Neural cell (in vitro differentiated cells): ENCODE data around the gene ADGRD1. TPM values are rescaled to one million over a fixed set of nuclear protein-coding genes. Genes with fewer than 3 reads are reported as not detected.
A peak's percentile ranks its signal among the peaks of the same experiment; 100 is the strongest.

Source experiments
- H2AFZ ChIP-seq: fragments of 200-600, 300-800 bp; sonication (generic), shearing (Covaris generic); 2 replicates; pipeline ENCODE4 v1.6.0; 2014; ENCODE audit warnings: low read depth, mild to moderate bottlenecking, antibody characterized with exemption, low read length, moderate library complexity
- H3F3A ChIP-seq: fragments of 200-600 bp; shearing (Covaris generic); 2 replicates; pipeline ENCODE4 v1.6.1; 2016; ENCODE audit warnings: mild to moderate bottlenecking, moderate library complexity, mixed read lengths, antibody characterized with exemption, low read length; ENCODE audit not compliant: insufficient read depth, poor library complexity, severe bottlenecking
- H3K27ac ChIP-seq: fragments of 200-600, 300-800 bp; sonication (generic), shearing (Covaris generic); 2 replicates; pipeline ENCODE4 v1.5.1; 2014; ENCODE audit warnings: mild to moderate bottlenecking, low read length, moderate library complexity
- H3K27me3 ChIP-seq: fragments of 300-800, 200-600 bp; sonication (generic), shearing (Covaris generic); 2 replicates; pipeline ENCODE4 v1.6.0; 2014; ENCODE audit warnings: mild to moderate bottlenecking, low read depth, low read length, moderate library complexity; ENCODE audit not compliant: insufficient read depth
- H3K36me3 ChIP-seq: fragments of 300-800, 200-600 bp; sonication (generic), shearing (Covaris generic); 2 replicates; pipeline ENCODE4 v1.5.1; 2014; ENCODE audit warnings: mild to moderate bottlenecking, antibody characterized with exemption, low read length, moderate library complexity; ENCODE audit not compliant: insufficient read depth
- H3K4me2 ChIP-seq: fragments of 300-800, 200-600 bp; sonication (generic), shearing (Covaris generic); 2 replicates; pipeline ENCODE4 v1.6.0; 2014; ENCODE audit warnings: mild to moderate bottlenecking, low read length
- H3K4me3 ChIP-seq: fragments of 300-800, 200-600 bp; sonication (generic), shearing (Covaris generic); 2 replicates; pipeline ENCODE4 v1.5.1; 2014; ENCODE audit warnings: mild to moderate bottlenecking, low read length, moderate library complexity
- H3K79me2 ChIP-seq: fragments of 200-600 bp; shearing (Covaris generic); replicated peaks from 2 replicates; pipeline ENCODE4 v1.6.0; 2014; ENCODE audit warnings: mild to moderate bottlenecking, low read length, moderate library complexity; ENCODE audit not compliant: insufficient read depth
- H3K9ac ChIP-seq: fragments of 300-800, 200-600 bp; sonication (generic), shearing (Covaris generic); 2 replicates; pipeline ENCODE4 v1.6.1; 2016; ENCODE audit warnings: mild to moderate bottlenecking, low read length, mixed read lengths
- H3K9me2 ChIP-seq: fragments of 200-600 bp; shearing (Covaris generic); 2 replicates; pipeline ENCODE4 v1.6.1; 2016; ENCODE audit warnings: mild to moderate bottlenecking, low read length, mixed read lengths; ENCODE audit not compliant: insufficient read depth
- H3K9me3 ChIP-seq: fragments of 200-600, 300-800 bp; sonication (generic), shearing (Covaris generic); 2 replicates; pipeline ENCODE4 v1.6.1; 2016; ENCODE audit warnings: mild to moderate bottlenecking, mixed run types, low read length, moderate library complexity, mixed read lengths
- H4K20me1 ChIP-seq: fragments of 200-600 bp; shearing (Covaris generic); 2 replicates; pipeline ENCODE4 v1.6.1; 2016; ENCODE audit warnings: mild to moderate bottlenecking, mixed run types; ENCODE audit not compliant: insufficient read depth
- EP300 ChIP-seq: fragments of 450-650 bp; conservative IDR thresholded peaks from 2 replicates; pipeline ENCODE4 v1.6.1; 2014; ENCODE audit warnings: antibody characterized with exemption, mild to moderate bottlenecking, moderate library complexity; ENCODE audit not compliant: poor library complexity, severe bottlenecking
- EZH2 ChIP-seq: fragments of 200-600, 300-800 bp; shearing (Covaris generic), sonication (generic); IDR thresholded peaks from 2 replicates; pipeline ENCODE4 v1.6.1; 2014; ENCODE audit warnings: antibody characterized with exemption, low read length, borderline replicate concordance, mild to moderate bottlenecking; ENCODE audit not compliant: insufficient read depth, poor library complexity, severe bottlenecking
- RAD21 ChIP-seq: fragments of 450-650 bp; conservative IDR thresholded peaks from 2 replicates; pipeline ENCODE4 v1.6.1; 2014; ENCODE audit warnings: antibody characterized with exemption, mild to moderate bottlenecking, moderate library complexity
- REST ChIP-seq: IDR thresholded peaks from 2 replicates; pipeline ENCODE4 v1.6.1; 2012; ENCODE audit warnings: borderline replicate concordance
- SMC3 ChIP-seq: fragments of 450-650 bp; conservative IDR thresholded peaks from 2 replicates; pipeline ENCODE4 v1.6.1; 2014; ENCODE audit warnings: antibody characterized with exemption, mild to moderate bottlenecking, moderate library complexity; ENCODE audit not compliant: poor library complexity
- TAF1 ChIP-seq: IDR thresholded peaks from 2 replicates; pipeline ENCODE4 v1.6.1; 2012; ENCODE audit warnings: low read depth
- polyA plus RNA-seq: library from polyadenylated mRNA; depleted of rRNA; stranded (reverse); fragments of >200 nt; gene quantifications from 2 replicates; pipeline ENCODE4 v1.2.3, GENCODE V29; 2014
- TF ChIP-seq, protein P1 (sequence below): fragments of 450-650 bp; IDR thresholded peaks from 2 replicates; pipeline ENCODE4 v1.5.1; 2014; ENCODE audit warnings: antibody characterized with exemption, mild to moderate bottlenecking, moderate library complexity; ENCODE audit not compliant: poor library complexity, severe bottlenecking

ADGRD1 gene
- polyA plus RNA-seq, 1 donor from 2014 or later: 1.7 TPM

GRCh38 chr12:131001493-131001892 lies 47.8 kb downstream of the ADGRD1 start:
- Histone ChIP-seq H3K4me3 (no peak overlapping the region), H3K27me3 (no peaks in the 10 kb centered on the region), H3K9me3 (no peaks in the 10 kb centered on the region), H4K20me1 (no peaks in the 10 kb centered on the region), H2AFZ (no peak overlapping the region), H3K36me3 (no peaks in the 10 kb centered on the region), H3K27ac (no peak overlapping the region), H3F3A (no peaks in the 10 kb centered on the region), H3K79me2 (no peaks in the 10 kb centered on the region), H3K9me2 (no peaks in the 10 kb centered on the region), H3K9ac (no peak overlapping the region), H3K4me2 (no peak overlapping the region)
- no peak for TF ChIP-seq TAF1
- TF ChIP-seq, protein P1, sequence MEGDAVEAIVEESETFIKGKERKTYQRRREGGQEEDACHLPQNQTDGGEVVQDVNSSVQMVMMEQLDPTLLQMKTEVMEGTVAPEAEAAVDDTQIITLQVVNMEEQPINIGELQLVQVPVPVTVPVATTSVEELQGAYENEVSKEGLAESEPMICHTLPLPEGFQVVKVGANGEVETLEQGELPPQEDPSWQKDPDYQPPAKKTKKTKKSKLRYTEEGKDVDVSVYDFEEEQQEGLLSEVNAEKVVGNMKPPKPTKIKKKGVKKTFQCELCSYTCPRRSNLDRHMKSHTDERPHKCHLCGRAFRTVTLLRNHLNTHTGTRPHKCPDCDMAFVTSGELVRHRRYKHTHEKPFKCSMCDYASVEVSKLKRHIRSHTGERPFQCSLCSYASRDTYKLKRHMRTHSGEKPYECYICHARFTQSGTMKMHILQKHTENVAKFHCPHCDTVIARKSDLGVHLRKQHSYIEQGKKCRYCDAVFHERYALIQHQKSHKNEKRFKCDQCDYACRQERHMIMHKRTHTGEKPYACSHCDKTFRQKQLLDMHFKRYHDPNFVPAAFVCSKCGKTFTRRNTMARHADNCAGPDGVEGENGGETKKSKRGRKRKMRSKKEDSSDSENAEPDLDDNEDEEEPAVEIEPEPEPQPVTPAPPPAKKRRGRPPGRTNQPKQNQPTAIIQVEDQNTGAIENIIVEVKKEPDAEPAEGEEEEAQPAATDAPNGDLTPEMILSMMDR: no peak

DNA sequence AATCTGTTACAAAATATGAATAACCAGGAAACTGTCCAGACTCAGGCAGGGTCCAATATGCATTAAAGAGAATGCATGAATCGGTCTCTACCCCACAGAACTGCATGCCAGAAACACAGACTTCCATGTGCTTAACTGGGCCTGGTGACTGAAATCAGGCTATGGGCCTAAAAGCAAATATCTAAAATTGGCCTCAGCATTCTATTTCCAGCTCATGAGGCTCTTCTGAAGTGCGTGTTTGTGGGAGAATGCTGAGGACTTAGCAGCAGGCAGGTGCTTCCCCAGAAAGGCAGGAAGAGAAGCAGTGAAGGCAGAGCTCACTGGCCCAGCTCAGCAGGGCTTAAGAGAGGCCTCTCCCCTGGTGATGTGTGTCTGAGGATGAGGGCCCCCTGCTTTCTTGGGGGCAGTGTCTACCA lies 48.5 kb downstream of the ADGRD1 start:
- Histone ChIP-seq H4K20me1 (no peaks in the 10 kb centered on the region), H3K9me3 (no peaks in the 10 kb centered on the region), H3F3A (no peaks in the 10 kb centered on the region), H3K36me3 (no peaks in the 10 kb centered on the region), H3K4me2 (no peak overlapping the region), H3K27me3 (no peaks in the 10 kb centered on the region), H3K4me3 (no peak overlapping the region), H3K9ac (no peak overlapping the region), H3K27ac (no peak overlapping the region), H2AFZ (no peak overlapping the region), H3K79me2 (no peaks in the 10 kb centered on the region), H3K9me2 (no peaks in the 10 kb centered on the region)
- TF ChIP-seq, protein P1: no peak
- TF ChIP-seq REST: no peak

GRCh38 chr12:131003036-131003715 lies 49.5 kb downstream of the ADGRD1 start:
- no peaks in the 10 kb centered on the region for H4K20me1 ChIP-seq
- no peak overlapping the region for H2AFZ ChIP-seq
- no peaks in the 10 kb centered on the region for H3K9me3 ChIP-seq
- peak overlapping the region; percentile 20 for H3K4me3 ChIP-seq
- H3K9me2 ChIP-seq: no peaks in the 10 kb centered on the region
- no peaks in the 10 kb centered on the region for H3K36me3 ChIP-seq
- H3K27me3 ChIP-seq: no peaks in the 10 kb centered on the region
- no peaks in the 10 kb centered on the region for H3F3A ChIP-seq
- H3K9ac ChIP-seq: no peak overlapping the region
- H3K79me2 ChIP-seq: no peaks in the 10 kb centered on the region
- no peak overlapping the region for H3K27ac ChIP-seq
- H3K4me2 ChIP-seq: no peak overlapping the region
- TF ChIP-seq, protein P1: no peak
- TF ChIP-seq EP300: no peak
- no peak for TF ChIP-seq EZH2
- no peak for TF ChIP-seq SMC3
- TF ChIP-seq TAF1: no peak
- TF ChIP-seq REST: no peak
- no peak for TF ChIP-seq RAD21
